GM21367 (cell line): ENCODE results near the gene SORL1.
A peak's percentile ranks its signal among the peaks of the same experiment; 100 is the strongest.
"Not testable (repeated sequence)": the region's sequence is repeated elsewhere in the genome, so short reads cannot be mapped to it uniquely, and the experiment has no call there.

Source experiments
- ATAC-seq: cut with Tn5 transposase; IDR thresholded peaks from one replicate; pipeline ENCODE4 v1.9.1; 2021; ENCODE audit not compliant: unreplicated experiment

SORL1 gene

GRCh38 chr11:121451986-121452608 is at the start of gene SORL1:
SORL1 (plus strand) TSS chr11:121452314; CDS start chr11:121452332, 18 bp downstream.
- ATAC-seq = no peak

GRCh38 chr11:121405646-121406045 is 46.5 kb upstream of the SORL1 start:
- ATAC-seq = no peak

GRCh38 chr11:121406291-121406690 is 45.8 kb upstream of the SORL1 start:
- no peak for ATAC-seq

GRCh38 chr11:121408830-121409229 is 43.3 kb upstream of the SORL1 start:
- no peak for ATAC-seq

GRCh38 chr11:121410041-121410440 is 42.1 kb upstream of the SORL1 start:
- ATAC-seq = not testable (repeated sequence)

- ATAC-seq = not testable (repeated sequence)
Measured at GRCh38 chr11:121411330-121411729, 40.8 kb upstream of the SORL1 start.

- no peak for ATAC-seq
Measured at GRCh38 chr11:121412000-121412587, 40.0 kb upstream of the SORL1 start.

GRCh38 chr11:121412711-121413415 is 39.3 kb upstream of the SORL1 start:
- ATAC-seq = no peak

- ATAC-seq = no peak
Measured at GRCh38 chr11:121414141-121414913, 37.8 kb upstream of the SORL1 start.

GRCh38 chr11:121415856-121416255 is 36.3 kb upstream of the SORL1 start:
- ATAC-seq = no peak

- ATAC-seq = peak; percentile 60
Measured at GRCh38 chr11:121417055-121417551, 35.0 kb upstream of the SORL1 start.

- no peak for ATAC-seq
Measured at GRCh38 chr11:121417607-121418006, 34.5 kb upstream of the SORL1 start.

GRCh38 chr11:121418625-121419114 is 33.4 kb upstream of the SORL1 start:
- ATAC-seq = no peak

GRCh38 chr11:121419836-121420235 is 32.3 kb upstream of the SORL1 start:
- ATAC-seq = no peak

GRCh38 chr11:121420398-121420797 is 31.7 kb upstream of the SORL1 start:
- no peak for ATAC-seq

GRCh38 chr11:121421149-121421901 is 30.8 kb upstream of the SORL1 start:
- ATAC-seq = no peak

- ATAC-seq = no peak
Measured at GRCh38 chr11:121422675-121423074, 29.4 kb upstream of the SORL1 start.

- ATAC-seq = no peak
Measured at GRCh38 chr11:121425828-121426227, 26.3 kb upstream of the SORL1 start.

GRCh38 chr11:121426476-121427399 is 25.4 kb upstream of the SORL1 start:
- peak; percentile 41 for ATAC-seq
